ENCODE results near the gene VPS33B.

GRCh38 chr15:90990446-90990845, 31.9 kb downstream of the VPS33B start:
- TF ChIP-seq POLR2A (IDR thresholded peaks at IDR 0.05), result no peak
- no peak for TF ChIP-seq CTCF (IDR thresholded peaks at IDR 0.05)
